HG03565 (cell line): ENCODE results near the gene CCR5AS.
"Not testable (repeated sequence)": the region's sequence is repeated elsewhere in the genome, so short reads cannot be mapped to it uniquely, and the experiment has no call there.

ENCODE experiments used
- ATAC-seq: cut with Tn5 transposase; IDR thresholded peaks from one replicate; pipeline ENCODE4 v1.9.1; 2021; ENCODE audit warnings: mild to moderate bottlenecking, moderate library complexity; ENCODE audit not compliant: unreplicated experiment

CCR5AS gene

GRCh38 chr3:46359733-46360493 is 47.0 kb downstream of the CCR5AS start:
- ATAC-seq: peak; percentile 67

- no peak for ATAC-seq
These were observed 48.4 kb downstream of the CCR5AS start for GRCh38 chr3:46358466-46358865.

GRCh38 chr3:46356909-46357308 is 50.0 kb downstream of the CCR5AS start:
- no peak for ATAC-seq

GRCh38 chr3:46356276-46356675 is 50.6 kb downstream of the CCR5AS start:
- ATAC-seq: no peak

- ATAC-seq: no peak
These were observed 51.9 kb downstream of the CCR5AS start for GRCh38 chr3:46354984-46355383.

- ATAC-seq: no peak
These were observed 52.4 kb downstream of the CCR5AS start for GRCh38 chr3:46354478-46354877.

- no peak for ATAC-seq
These were observed 53.0 kb downstream of the CCR5AS start, which contains the start of gene CCR2 for GRCh38 chr3:46353647-46354410. TSS of gene CCR2 (plus strand) at chr3:46354111. CDS start at chr3:46357528, 3,417 bp downstream.

GRCh38 chr3:46353090-46353489 is 53.8 kb downstream of the CCR5AS start:
- no peak for ATAC-seq

- ATAC-seq: no peak
These were observed 55.2 kb downstream of the CCR5AS start for GRCh38 chr3:46351646-46352045.

- no peak for ATAC-seq
These were observed 56.7 kb downstream of the CCR5AS start for GRCh38 chr3:46350262-46350565.

GRCh38 chr3:46349484-46350261 is 57.2 kb downstream of the CCR5AS start:
- ATAC-seq: no peak

- ATAC-seq: no peak
These were observed 57.9 kb downstream of the CCR5AS start for GRCh38 chr3:46348823-46349482.

GRCh38 chr3:46344476-46344875 is 62.4 kb downstream of the CCR5AS start:
- ATAC-seq: no peak

- ATAC-seq: no peak
These were observed 68.0 kb downstream of the CCR5AS start for GRCh38 chr3:46338840-46339239.

- ATAC-seq: no peak
These were observed 69.0 kb downstream of the CCR5AS start for GRCh38 chr3:46337911-46338310.

GRCh38 chr3:46335541-46335940 is 71.3 kb downstream of the CCR5AS start:
- no peak for ATAC-seq

GRCh38 chr3:46334741-46335478 is 72.0 kb downstream of the CCR5AS start:
- no peak for ATAC-seq

- not testable (repeated sequence) for ATAC-seq
These were observed 76.2 kb downstream of the CCR5AS start for GRCh38 chr3:46330676-46331075.

- no peak for ATAC-seq
These were observed 81.1 kb downstream of the CCR5AS start for GRCh38 chr3:46325645-46326300.

- ATAC-seq: no peak
These were observed 82.8 kb downstream of the CCR5AS start for GRCh38 chr3:46324036-46324435.
